Fibroblast of mammary gland (primary cell): ENCODE measurements around the gene MFSD12.

ENCODE experiments used
- DNase-seq: peaks from one replicate; pipeline ENCODE4 v3.0.0-alpha.2; 2010; ENCODE audit warnings: low read depth
- H3K4me3 ChIP-seq: 2 replicates; pipeline ENCODE4 v1.5.1; 2011; ENCODE audit warnings: low read depth, mild to moderate bottlenecking, low read length, moderate library complexity; ENCODE audit not compliant: control insufficient read depth
- TF ChIP-seq, protein P1 (sequence below): conservative IDR thresholded peaks from 2 replicates; pipeline ENCODE4 v1.5.1; 2011; ENCODE audit warnings: low read depth, low read length, inconsistent platforms; ENCODE audit not compliant: control insufficient read depth, insufficient read depth

Gene MFSD12

DNA sequence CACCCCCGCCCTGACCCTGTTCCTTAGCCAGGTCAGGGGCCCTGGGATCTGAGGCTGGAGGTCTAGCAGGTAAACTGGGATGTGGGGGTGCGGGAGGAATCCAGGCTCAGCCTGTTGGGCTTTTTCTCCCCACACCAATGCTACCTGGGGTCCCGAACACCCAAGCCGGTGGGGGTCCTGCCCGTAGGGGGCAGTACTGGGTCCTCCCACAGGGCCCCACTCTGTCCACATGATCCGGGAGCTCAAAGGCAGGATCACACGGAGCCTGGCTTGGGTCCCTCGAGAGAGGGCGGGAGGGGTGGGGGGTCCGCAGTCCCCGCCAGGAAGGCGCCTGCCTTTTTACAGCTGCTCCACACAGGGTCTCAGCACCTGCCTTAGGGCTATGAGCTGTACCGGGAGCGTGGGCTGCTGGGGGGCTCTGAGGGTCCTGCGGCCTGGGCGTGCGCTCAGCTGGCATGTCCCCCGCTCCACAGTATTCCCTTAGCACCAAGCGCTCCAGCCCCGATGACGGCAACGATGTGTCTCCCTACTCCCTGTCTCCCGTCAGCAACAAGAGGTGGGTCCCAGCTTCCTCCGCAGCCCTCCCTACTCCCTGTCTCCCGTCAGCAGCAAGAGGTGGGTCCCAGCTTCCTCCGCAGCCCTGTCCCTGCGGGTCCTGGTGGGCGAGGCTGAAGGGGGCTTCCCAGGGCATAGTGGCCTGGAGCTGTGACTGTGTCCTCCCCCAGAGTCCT, 30.7 kb downstream of the MFSD12 start:
- TF ChIP-seq, protein P1, sequence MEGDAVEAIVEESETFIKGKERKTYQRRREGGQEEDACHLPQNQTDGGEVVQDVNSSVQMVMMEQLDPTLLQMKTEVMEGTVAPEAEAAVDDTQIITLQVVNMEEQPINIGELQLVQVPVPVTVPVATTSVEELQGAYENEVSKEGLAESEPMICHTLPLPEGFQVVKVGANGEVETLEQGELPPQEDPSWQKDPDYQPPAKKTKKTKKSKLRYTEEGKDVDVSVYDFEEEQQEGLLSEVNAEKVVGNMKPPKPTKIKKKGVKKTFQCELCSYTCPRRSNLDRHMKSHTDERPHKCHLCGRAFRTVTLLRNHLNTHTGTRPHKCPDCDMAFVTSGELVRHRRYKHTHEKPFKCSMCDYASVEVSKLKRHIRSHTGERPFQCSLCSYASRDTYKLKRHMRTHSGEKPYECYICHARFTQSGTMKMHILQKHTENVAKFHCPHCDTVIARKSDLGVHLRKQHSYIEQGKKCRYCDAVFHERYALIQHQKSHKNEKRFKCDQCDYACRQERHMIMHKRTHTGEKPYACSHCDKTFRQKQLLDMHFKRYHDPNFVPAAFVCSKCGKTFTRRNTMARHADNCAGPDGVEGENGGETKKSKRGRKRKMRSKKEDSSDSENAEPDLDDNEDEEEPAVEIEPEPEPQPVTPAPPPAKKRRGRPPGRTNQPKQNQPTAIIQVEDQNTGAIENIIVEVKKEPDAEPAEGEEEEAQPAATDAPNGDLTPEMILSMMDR = no peak
- DNase-seq = no peak
- H3K4me3 ChIP-seq = no peak overlapping the region

DNA sequence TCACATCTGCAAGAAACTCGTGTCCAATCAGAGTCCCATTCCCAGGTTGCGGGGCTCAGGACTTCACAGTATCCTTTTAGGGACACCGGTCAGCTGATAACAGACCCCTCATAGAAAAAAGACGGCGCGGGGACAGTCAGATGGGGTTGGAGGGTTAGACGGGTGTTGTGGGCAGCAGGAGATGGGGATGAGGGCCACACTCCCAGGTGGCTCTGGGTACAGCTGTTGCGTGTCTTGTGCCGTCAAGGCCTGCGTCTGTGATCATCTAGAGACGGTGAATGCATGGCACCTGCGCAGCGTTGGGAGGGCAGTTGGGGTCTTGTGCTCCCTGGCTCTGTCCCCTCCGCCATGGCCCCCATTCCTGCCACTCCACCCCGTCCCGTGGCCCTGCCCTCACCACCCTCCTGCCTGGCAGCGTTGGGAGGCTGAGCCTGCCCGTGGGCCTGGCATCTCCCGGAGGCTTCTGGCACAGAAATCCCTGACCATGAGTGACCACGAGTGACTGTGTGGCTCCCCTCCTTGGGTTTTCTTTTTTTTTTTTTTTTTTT, 32.4 kb downstream of the MFSD12 start:
- TF ChIP-seq, protein P1 = no peak
- no peak for DNase-seq
- no peak overlapping the region for H3K4me3 ChIP-seq

DNA sequence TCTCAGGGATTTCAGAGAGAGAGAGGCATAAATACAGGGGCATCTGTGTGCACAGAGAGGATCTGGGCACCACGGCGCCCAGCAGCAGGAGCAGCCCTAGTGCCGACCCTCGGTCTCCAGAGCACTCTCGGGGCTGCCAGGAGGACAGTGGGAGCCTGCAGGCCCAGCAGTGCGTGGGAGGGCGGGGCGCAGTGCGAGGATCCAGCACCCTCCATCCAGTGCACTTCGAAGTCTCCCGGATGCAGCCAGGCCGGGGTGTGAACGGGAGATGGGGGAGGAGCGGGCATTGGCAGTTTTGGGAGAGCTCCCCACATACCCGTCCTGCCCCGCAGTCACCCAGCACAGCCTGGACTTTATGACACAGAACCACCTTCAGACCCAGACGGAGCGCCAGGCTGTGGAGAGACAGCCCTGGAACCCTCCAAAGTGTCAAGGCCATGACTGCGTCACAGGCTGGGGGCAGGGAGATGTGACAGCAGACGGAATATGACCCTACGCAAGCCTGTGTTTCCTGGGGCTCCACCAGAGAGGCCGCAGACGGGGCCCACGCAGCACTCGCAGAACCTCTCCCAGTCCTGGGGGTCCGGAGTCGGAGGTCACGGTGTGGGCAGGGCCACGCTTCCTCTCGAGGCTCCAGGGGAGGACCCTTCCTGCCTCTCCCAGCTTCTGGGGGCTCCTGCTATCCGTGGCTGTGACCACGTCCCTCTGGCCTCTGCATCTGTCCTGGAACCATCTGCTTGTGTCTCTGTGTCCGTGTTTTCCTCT, 33.1 kb downstream of the MFSD12 start:
- TF ChIP-seq, protein P1 = no peak
- DNase-seq = no peak
- no peak overlapping the region for H3K4me3 ChIP-seq

DNA sequence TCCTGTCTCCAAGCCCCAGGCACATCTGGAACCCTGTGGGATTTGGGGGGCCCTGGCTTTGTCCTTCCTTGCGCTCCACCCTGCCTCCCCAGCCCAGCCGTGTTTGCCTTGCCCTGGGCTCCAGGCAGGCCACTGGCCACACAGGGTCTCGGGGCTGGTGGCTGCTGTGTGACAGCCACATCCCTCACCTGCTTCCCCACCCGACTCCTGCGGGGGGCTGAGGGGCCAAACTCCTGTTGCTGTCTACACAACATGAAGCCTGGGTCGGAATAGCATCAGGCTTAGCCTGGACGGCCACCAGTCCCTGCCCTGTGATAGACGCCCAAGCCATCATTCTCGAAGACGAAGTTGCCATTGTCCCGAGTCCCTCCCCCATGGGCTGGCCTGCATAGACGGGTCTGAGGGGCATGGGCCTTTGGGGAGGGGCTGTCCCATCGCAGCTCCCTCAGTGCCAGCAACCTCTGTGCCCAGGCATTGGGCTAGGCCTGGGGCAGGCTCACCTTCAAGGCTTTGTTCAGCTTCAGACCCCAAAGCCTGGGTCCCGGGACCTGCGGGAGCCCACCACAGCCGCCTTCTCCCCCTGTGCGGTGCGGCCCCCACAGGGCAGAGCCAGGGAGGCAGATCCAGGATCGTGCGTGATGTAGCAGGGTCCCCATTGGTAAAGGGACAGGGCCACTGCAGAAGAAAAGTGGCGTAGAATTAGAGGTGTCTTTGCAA, 33.9 kb downstream of the MFSD12 start:
- TF ChIP-seq, protein P1 = no peak
- no peak overlapping the region for H3K4me3 ChIP-seq
- DNase-seq = no peak

DNA sequence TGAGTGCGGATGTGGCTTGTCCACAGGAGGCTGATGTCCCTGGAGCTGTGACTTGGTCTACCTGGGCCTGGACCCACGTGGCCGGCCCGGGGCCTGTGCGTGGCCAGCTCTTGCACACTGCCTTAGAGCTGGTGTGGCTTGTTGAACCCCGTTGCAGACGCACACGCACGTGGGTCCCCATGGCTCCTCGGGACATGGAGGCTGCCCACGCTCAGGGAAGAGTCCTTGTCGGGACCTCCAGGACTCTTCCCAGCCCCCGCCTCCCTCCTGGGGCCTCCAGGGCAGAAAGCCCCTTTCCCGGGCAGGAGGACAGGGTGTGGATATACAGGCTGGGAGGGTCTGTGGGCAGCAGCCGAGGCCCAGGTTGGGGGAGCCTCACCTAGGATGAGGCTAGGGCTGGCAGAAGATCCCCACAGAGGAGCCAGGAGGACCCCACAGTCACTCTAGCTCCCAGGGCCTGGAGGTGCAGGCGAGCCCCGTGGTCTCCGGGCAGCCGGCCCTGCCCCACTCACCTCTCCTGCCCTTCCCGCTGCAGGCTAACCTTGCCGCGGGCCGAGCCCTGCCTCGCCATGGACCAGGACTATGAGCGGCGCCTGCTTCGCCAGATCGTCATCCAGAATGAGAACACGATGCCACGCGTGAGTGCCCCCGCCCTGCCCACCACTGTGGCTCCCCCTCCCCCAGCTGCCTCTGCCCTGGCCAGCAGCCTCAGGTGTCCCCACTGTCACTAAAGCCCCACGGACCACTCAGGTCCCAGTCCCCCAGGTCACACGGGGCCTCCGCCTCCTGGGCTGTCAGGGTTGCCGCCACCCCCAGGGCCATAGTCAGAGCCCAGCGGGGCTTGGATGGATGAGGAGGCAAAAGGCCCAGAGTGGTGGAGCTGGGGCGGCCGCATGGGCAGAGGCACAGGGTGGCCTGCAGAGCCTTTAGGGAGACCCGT, 34.7 kb downstream of the MFSD12 start:
- TF ChIP-seq, protein P1 = no peak
- H3K4me3 ChIP-seq = no peak overlapping the region
- no peak for DNase-seq

DNA sequence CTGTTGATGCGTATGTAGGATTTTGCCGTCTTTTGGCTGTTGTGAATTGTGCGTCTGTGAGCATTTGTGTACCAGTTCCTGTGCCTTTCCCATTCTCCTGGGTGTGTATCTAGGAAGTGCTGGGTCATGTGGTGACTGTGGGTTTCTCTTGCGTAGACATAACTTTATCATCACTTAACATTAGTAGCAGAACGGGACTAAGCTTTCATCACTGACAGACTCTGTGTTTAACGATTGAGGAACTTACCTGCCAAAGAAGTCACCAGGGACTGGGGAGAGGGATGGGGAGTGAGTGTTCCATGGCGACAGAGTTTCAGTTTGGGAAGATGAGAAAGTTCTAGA, 36.3 kb downstream of the MFSD12 start:
- no peak for DNase-seq
- TF ChIP-seq, protein P1 = no peak

More for the DNA sequence above, 36.3 kb downstream of the MFSD12 start:
- H3K4me3 ChIP-seq = no peak overlapping the region
